Adipocyte (in vitro differentiated cells): ENCODE measurements around the gene HEMK1.

Source experiments
- DNase-seq: peaks from one replicate; pipeline ENCODE4 v3.0.0-alpha.2; 2015; ENCODE audit warnings: low read depth
- H3K27me3 ChIP-seq: replicated peaks from 2 replicates; pipeline ENCODE4 v1.7.0; 2013; ENCODE audit warnings: mild to moderate bottlenecking, low read length, moderate library complexity; ENCODE audit not compliant: control insufficient read depth, insufficient read depth
- H3K36me3 ChIP-seq: 2 replicates; pipeline ENCODE4 v1.7.0; 2013; ENCODE audit warnings: low read length, mild to moderate bottlenecking, moderate library complexity; ENCODE audit not compliant: control insufficient read depth, insufficient read depth, severe bottlenecking
- H3K4me1 ChIP-seq: 2 replicates; pipeline ENCODE4 v1.7.0; 2013; ENCODE audit warnings: mild to moderate bottlenecking, low read length, moderate library complexity; ENCODE audit not compliant: control insufficient read depth, insufficient read depth
- H3K4me3 ChIP-seq: 2 replicates; pipeline ENCODE4 v1.7.0; 2013; ENCODE audit warnings: mild to moderate bottlenecking, low read length, moderate library complexity
- H3K9ac ChIP-seq: 2 replicates; pipeline ENCODE4 v1.7.0; 2013; ENCODE audit warnings: mild to moderate bottlenecking, low read length, moderate library complexity
- H3K9me3 ChIP-seq: 2 replicates; pipeline ENCODE4 v1.7.0; 2013; ENCODE audit warnings: mild to moderate bottlenecking, low read length, moderate library complexity; ENCODE audit not compliant: control insufficient read depth

Gene HEMK1

GRCh38 chr3:50580683-50581458, 11.5 kb downstream of the HEMK1 start:
- DNase-seq, result no peak
- Histone ChIP-seq H3K9ac (no peak overlapping the region), H3K27me3 (no peaks in the 10 kb centered on the region), H3K4me3 (no peak overlapping the region), H3K36me3 (peaks cover 16% of the 10 kb centered on the region), H3K4me1 (peaks cover 41% of the 10 kb centered on the region), H3K9me3 (no peaks in the 10 kb centered on the region)

DNA sequence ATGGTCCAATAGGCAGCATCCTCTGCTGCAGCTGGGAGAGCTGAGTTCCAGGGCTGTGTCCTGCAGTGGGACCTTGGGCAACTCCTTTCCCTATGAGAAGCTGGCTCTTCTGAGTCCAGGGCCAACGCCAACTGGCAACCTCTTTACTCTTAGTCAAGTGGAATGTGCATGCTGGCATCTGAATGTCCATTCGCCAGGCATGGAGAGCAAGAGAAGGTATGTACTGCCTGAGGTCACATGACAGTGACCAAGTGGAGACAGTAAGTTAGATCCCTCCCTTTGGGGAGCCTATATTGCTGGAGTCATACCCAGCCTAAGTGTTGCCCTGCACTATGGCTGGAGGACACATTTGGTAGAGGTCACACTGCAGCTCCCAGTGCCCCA, 12.1 kb downstream of the HEMK1 start:
- Histone ChIP-seq H3K9me3 (no peaks in the 10 kb centered on the region), H3K4me1 (peaks cover 41% of the 10 kb centered on the region), H3K9ac (no peak overlapping the region), H3K4me3 (no peak overlapping the region), H3K27me3 (no peaks in the 10 kb centered on the region), H3K36me3 (peaks cover 16% of the 10 kb centered on the region)
- DNase-seq, result no peak

- H3K27me3 ChIP-seq, result no peaks in the 10 kb centered on the region
- no peaks in the 10 kb centered on the region for H3K9me3 ChIP-seq
- peaks cover 44% of the 10 kb centered on the region for H3K4me1 ChIP-seq
- peaks cover 12% of the 10 kb centered on the region for H3K36me3 ChIP-seq
- no peak overlapping the region for H3K9ac ChIP-seq
- DNase-seq, result no peak
- no peak overlapping the region for H3K4me3 ChIP-seq
Observed at GRCh38 chr3:50582083-50582482, 12.8 kb downstream of the HEMK1 start.

- Histone ChIP-seq H3K4me3 (no peak overlapping the region), H3K9ac (no peak overlapping the region)
- DNase-seq, result no peak
Observed at GRCh38 chr3:50583897-50584296, 14.6 kb downstream of the HEMK1 start.

GRCh38 chr3:50584391-50584790, 15.1 kb downstream of the HEMK1 start:
- Histone ChIP-seq H3K9me3 (no peaks in the 10 kb centered on the region), H3K36me3 (no peaks in the 10 kb centered on the region), H3K27me3 (no peaks in the 10 kb centered on the region), H3K9ac (no peak overlapping the region), H3K4me1 (peaks cover 67% of the 10 kb centered on the region), H3K4me3 (no peak overlapping the region)
- peak; percentile 30 for DNase-seq

More at GRCh38 chr3:50583897-50584296, 14.6 kb downstream of the HEMK1 start:
- H3K9me3 ChIP-seq, result no peaks in the 10 kb centered on the region
- no peaks in the 10 kb centered on the region for H3K27me3 ChIP-seq
- peaks cover 62% of the 10 kb centered on the region for H3K4me1 ChIP-seq
- no peaks in the 10 kb centered on the region for H3K36me3 ChIP-seq

DNA sequence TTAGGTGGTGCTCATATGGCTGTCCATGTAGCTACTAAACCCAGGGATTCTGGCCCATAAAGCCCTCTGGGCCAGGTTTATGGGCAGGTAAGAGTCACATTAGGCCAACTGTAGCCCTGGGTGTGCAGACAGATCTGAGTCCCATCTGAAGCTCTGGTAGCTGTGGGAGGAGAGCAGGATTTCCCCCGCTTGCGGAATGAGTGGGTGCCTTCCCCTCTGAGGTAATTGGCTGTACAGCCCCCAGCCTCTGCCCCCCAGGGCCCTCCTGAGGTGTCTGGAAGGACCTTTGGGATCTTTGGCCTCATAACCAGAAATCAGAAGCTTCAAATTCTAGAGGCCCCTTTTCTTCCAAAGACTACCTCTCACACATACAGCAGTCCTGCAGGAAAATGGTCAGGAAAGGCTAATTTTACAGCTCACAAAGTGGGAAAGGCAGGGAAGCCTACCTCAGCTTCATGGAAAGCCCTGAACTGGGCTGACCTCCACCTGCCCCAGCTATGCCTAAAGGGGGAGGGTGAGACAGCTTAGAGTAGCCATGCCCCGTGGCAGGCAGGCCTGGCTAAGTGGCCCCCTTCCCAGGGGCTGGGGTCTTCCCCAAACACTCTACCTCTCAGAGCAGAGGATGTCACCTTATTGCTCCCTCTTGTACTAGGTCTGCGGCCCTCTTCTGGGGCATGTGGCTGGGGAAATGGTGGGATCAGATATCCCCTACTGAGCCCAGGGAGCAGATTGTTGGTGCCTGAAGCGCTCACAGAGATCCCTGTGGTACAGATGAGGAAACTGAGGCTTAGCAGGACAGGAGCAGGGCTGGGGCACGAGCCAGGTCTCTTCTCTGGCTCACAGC, 16.8 kb downstream of the HEMK1 start:
- Histone ChIP-seq H3K4me1 (peaks cover 76% of the 10 kb centered on the region), H3K9ac (no peak overlapping the region), H3K36me3 (no peaks in the 10 kb centered on the region), H3K9me3 (no peaks in the 10 kb centered on the region), H3K27me3 (no peaks in the 10 kb centered on the region), H3K4me3 (no peak overlapping the region)
- no peak for DNase-seq

DNA sequence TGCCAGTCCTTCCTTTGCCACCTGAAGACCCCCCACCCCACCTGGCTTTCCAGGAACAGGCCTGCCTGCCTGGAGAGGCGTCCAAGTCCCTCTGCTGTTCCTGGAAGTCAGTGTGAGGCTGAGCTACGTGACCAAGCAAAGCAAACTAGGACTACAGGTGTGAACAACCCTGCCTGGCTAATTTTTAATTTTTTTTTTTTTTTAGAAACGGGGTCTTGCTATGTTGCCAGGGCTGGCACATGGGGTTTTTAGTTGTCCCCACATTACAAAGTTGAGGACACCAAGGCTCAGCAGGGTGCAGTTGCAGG, 17.4 kb downstream of the HEMK1 start:
- H3K9me3 ChIP-seq, result no peaks in the 10 kb centered on the region
- H3K4me1 ChIP-seq, result peaks cover 73% of the 10 kb centered on the region
- H3K4me3 ChIP-seq, result no peak overlapping the region
- no peaks in the 10 kb centered on the region for H3K27me3 ChIP-seq
- H3K36me3 ChIP-seq, result no peaks in the 10 kb centered on the region
- H3K9ac ChIP-seq, result no peak overlapping the region
- no peak for DNase-seq

DNA sequence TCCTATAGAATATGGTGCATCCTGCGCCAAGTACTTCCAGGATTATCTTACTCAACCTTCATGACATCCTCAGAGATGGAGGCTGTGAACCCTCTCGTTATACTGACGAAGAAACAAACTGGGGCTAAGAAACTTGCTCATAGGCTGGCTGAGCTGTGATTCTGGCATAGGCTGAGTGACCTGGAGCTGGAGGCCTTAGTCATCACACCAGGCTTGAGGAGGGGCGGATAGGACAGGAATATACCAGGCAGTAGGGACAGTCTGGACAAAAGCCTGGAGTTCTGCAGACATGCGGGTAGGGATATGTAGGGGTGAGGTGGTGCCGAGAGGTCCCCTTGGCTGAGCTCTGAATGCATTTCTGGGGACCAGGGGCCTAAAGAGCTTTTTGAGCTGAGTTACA, 18.1 kb downstream of the HEMK1 start:
- no peaks in the 10 kb centered on the region for H3K27me3 ChIP-seq
- no peak for DNase-seq
- H3K36me3 ChIP-seq, result no peaks in the 10 kb centered on the region
- no peak overlapping the region for H3K4me3 ChIP-seq
- H3K9me3 ChIP-seq, result no peaks in the 10 kb centered on the region
- H3K4me1 ChIP-seq, result peaks cover 71% of the 10 kb centered on the region
- no peak overlapping the region for H3K9ac ChIP-seq

DNA sequence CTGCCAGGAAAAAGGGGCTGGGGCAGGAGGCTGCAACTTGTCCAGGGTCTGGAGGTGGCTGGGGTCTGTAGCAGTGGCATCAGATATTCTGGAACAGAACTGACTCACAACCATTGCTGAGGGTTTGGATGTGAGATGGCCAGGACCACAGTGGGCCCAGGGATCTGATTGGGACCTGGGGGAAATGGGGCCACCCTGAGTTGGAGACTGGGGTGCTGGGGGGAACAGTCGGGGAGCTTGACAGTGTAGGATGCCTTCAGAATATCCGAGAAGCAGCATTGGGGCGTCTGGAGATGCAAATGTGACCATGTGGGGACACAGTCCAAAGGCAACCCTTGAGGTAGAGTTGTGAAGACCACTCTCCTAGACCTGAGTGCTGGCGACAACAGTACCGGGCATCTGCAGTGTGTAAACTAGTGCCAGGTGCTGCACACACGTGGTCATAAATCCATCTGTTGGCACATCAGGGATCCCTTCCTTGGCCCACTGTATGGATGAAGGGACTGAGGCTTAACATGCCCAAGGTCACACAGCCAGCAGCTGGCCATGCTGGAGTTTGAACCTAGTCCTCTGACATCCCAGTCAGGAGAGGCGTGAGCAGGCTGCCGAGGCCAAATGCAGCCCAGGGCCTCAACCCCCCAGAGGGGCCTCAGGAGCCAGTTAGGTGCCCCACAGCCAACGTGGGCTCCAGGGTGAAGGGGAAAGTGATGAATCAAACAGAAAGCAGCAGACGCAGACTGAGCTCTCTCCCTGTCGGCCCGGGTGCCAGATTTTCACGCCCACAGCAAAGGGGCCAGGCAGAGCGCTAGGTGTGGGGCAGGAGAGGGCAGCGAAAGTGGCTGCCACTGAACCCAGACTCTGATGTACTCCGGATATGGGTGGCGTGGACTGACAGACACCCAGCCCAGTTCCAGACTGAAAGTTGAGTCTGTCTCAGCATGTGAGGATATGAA, 18.8 kb downstream of the HEMK1 start:
- no peak for DNase-seq

DNA sequence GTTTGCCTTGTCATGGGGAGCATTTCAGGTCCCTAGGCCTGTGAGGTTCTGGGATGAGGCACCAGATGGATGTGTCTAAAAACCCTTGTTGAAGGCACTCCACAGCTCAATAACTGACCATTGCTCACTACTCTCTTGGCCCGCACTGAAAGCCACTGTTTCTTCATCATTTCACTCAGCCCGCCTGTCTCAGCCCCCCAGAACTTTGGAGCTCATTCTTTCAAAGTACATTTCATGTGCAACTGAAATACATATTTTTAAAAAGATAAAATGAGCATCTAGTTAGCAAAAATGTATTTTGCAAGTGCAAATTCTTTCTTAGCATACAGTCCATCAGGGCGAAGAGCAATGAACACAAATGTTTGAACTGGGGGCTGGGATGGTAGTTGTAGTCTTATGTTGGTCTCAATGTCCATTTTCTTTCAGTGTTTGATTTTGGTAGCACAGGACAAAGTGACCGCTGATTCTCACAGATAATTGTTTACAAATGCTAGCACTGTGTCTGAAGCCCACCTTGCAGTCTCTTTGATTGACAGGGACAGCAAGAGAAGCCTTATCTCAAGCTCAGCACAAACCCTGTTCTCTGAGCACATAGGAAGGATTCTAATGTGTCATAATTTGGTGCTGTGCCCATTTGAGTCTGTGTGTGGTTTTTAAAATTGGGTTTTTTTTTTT, 19.6 kb downstream of the HEMK1 start:
- Histone ChIP-seq H3K9me3 (no peaks in the 10 kb centered on the region), H3K4me1 (peaks cover 62% of the 10 kb centered on the region), H3K9ac (no peak overlapping the region), H3K4me3 (no peak overlapping the region), H3K36me3 (no peaks in the 10 kb centered on the region), H3K27me3 (no peaks in the 10 kb centered on the region)
- DNase-seq, result no peak

More for the DNA sequence above, 18.8 kb downstream of the HEMK1 start:
- Histone ChIP-seq H3K9ac (no peak overlapping the region), H3K9me3 (no peaks in the 10 kb centered on the region), H3K27me3 (no peaks in the 10 kb centered on the region), H3K36me3 (no peaks in the 10 kb centered on the region), H3K4me1 (peaks cover 70% of the 10 kb centered on the region), H3K4me3 (no peak overlapping the region)
